ENCODE measurements around the gene IFT57. TPM values are rescaled to one million over a fixed set of nuclear protein-coding genes. Genes with fewer than 3 reads are reported as not detected.

IFT57 gene
- total and polyA plus RNA-seq, 9 of the 15 experiments (the other 6 are each of a cell fraction or from before 2014, with no cell fraction given), result 1.5 to 20.1 (median 9.9) TPM

DNA sequence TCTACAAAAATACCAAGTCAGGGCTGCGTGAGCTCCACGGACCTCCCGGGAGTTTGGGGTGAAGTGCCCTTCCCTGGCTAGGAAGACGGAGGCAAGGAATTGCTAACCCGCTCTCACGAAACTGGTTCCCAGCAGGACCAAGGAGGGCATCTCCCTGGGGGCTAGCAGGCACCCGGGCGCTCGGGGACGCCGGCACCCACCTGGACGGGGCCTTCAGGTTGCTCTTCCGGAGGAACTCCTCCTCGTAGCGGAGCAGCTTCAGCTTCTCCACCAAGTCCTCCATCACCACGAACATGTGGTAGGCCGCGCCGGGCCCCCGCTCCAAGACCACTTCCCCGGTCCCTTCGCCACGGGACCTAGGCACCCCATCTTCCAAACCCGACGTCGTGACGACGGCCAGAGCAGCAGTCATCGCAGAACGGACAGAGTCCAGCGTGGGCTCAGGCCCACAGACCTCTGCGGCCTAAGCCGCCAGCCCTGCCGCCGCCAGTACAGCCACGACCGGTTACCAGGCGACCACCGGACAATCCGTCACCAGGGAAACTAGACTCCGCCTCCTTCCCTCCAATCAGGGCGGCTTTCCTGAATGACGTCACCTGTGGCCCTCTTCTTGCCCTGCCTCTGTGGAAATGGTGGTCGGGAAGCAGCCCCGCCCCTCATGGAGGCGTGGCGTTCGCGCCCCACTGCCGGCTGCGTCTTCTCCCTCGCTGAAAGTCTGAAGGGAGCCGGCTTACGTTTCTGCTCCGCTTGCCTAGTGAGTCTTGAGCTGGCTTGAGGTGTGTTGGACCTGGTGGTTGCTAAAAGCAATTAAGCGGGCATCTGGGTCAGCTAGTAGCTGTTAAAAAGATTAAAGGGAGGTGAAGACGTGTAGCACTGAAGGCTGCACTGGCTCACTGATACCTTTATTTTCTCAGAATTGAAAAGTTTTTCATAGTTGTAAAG is at the start of gene IFT57 (continued):
- TF ChIP-seq ZNF592 (IDR thresholded peaks at IDR 0.05), result no peak
- no peak for TF ChIP-seq ZNF444 (CRISPR knock-in tag; IDR thresholded peaks at IDR 0.05)
- no peak for TF ChIP-seq ZNF140 (CRISPR knock-in tag; IDR thresholded peaks at IDR 0.05)
- TF ChIP-seq CREM (IDR thresholded peaks at IDR 0.05; ENCODE audit: low read depth), result peak; percentile 88
- TF ChIP-seq TOE1 (IDR thresholded peaks at IDR 0.05; ENCODE audit: borderline replicate concordance), result no peak
- no peak for TF ChIP-seq TOE1 (CRISPR knock-in tag; IDR thresholded peaks at IDR 0.05; ENCODE audit: borderline replicate concordance, low read depth)
- no peak for TF ChIP-seq PTRF (tag; IDR thresholded peaks at IDR 0.05)
- TF ChIP-seq XRCC4 (IDR thresholded peaks at IDR 0.05; ENCODE audit: extremely low read depth, insufficient read depth, insufficient read length), result no peak
- TF ChIP-seq CHD1 (IDR thresholded peaks at IDR 0.05; ENCODE audit: low read length), result no peak
- no peak for TF ChIP-seq MAFF (IDR thresholded peaks at IDR 0.05; ENCODE audit: low read length)
- TF ChIP-seq, protein P1, sequence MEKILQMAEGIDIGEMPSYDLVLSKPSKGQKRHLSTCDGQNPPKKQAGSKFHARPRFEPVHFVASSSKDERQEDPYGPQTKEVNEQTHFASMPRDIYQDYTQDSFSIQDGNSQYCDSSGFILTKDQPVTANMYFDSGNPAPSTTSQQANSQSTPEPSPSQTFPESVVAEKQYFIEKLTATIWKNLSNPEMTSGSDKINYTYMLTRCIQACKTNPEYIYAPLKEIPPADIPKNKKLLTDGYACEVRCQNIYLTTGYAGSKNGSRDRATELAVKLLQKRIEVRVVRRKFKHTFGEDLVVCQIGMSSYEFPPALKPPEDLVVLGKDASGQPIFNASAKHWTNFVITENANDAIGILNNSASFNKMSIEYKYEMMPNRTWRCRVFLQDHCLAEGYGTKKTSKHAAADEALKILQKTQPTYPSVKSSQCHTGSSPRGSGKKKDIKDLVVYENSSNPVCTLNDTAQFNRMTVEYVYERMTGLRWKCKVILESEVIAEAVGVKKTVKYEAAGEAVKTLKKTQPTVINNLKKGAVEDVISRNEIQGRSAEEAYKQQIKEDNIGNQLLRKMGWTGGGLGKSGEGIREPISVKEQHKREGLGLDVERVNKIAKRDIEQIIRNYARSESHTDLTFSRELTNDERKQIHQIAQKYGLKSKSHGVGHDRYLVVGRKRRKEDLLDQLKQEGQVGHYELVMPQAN (IDR thresholded peaks at IDR 0.05; ENCODE audit: borderline replicate concordance), result peak; percentile 72; the same call in 1 of the 2 replicates
- TF ChIP-seq ATF7 (IDR thresholded peaks at IDR 0.05), result peak; percentile 99
- TF ChIP-seq FOXA3 (CRISPR knock-in tag; conservative IDR thresholded peaks at IDR 0.05 in 1 of 2, IDR thresholded peaks at IDR 0.05 in 1 of 2), result no peak
- no peak for TF ChIP-seq TCF3 (CRISPR knock-in tag; IDR thresholded peaks at IDR 0.05)
- 0 out of 2 replicates have a peak, but pooled peaks have one; percentile 24 for TF ChIP-seq MBD2 (IDR thresholded peaks at IDR 0.05; ENCODE audit: borderline replicate concordance, low read depth)
- TF ChIP-seq YY1 (IDR thresholded peaks at IDR 0.05; ENCODE audit: borderline replicate concordance in 1 of 3, control insufficient read depth in 1 of 3, extremely low read depth in 1 of 3, insufficient read depth in 3 of 3, insufficient read length in 1 of 3, insufficient replicate concordance in 2 of 3, low read depth in 1 of 3, low read length in 2 of 3), result peak in 2 of 3 experiments; percentile 67 to 85
- no peak for TF ChIP-seq ZC3H11A (IDR thresholded peaks at IDR 0.05; ENCODE audit: low read depth, low read length)
- TF ChIP-seq SRSF7 (optimal IDR thresholded peaks at IDR 0.05; ENCODE audit: low read depth, low read length), result no peak
- TF ChIP-seq NFIX (CRISPR knock-in tag; IDR thresholded peaks at IDR 0.05; ENCODE audit: low read depth), result no peak
- no peak for TF ChIP-seq FOXJ2 (tag; IDR thresholded peaks at IDR 0.05)
- 0 out of 2 replicates have a peak, but pooled peaks have one; percentile 18 for TF ChIP-seq SMARCE1 (IDR thresholded peaks at IDR 0.05)
- no peak for TF ChIP-seq CBFA2T3 (IDR thresholded peaks at IDR 0.05)
